Omental fat pad (tissue), 4 donors: ENCODE results near the gene CPHXL2. TPM values are rescaled to one million over a fixed set of nuclear protein-coding genes. Genes with fewer than 3 reads are reported as not detected.

Experiments used
- ATAC-seq: fragments of 150-250 bp; one replicate; pipeline ENCODE4 v1.9.1; 2016; ENCODE audit warnings: mild to moderate bottlenecking, moderate library complexity; ENCODE audit not compliant: low FRiP score
- DNase-seq: peaks from one replicate; pipeline ENCODE4 v3.0.0-alpha.2; 2019; ENCODE audit warnings: low spot score
- CTCF ChIP-seq, 3 donors: fragments of 450-650 bp; IDR thresholded peaks; one replicate each; pipeline ENCODE4 v1.5.1; 2016 to 2017; ENCODE audit warnings: antibody characterized with exemption in 3 of 3, mild to moderate bottlenecking in 3 of 3, moderate library complexity in 2 of 3
- total RNA-seq, 4 donors: library from RNA; depleted of rRNA; stranded (reverse); fragments of >200 nt; gene quantifications; one replicate each; pipeline ENCODE4 v1.1.0, GENCODE V29; 2016

The CPHXL2 gene
- total RNA-seq, 4 donors from 2014 or later: not detected

- ATAC-seq (peak; percentile 40), DNase-seq (no peak)
- no peak for TF ChIP-seq CTCF (IDR thresholded peaks at IDR 0.05)
Measured at GRCh38 chr16:75647112-75647491, 29.7 kb downstream of the CPHXL2 start.

- DNase-seq (no peak), ATAC-seq (no peak)
- TF ChIP-seq CTCF (IDR thresholded peaks at IDR 0.05): no peak
Measured at GRCh38 chr16:75644240-75645012, 32.4 kb downstream of the CPHXL2 start.

- TF ChIP-seq CTCF (IDR thresholded peaks at IDR 0.05): no peak
- no peak for ATAC-seq
Measured at GRCh38 chr16:75640598-75640997, 36.2 kb downstream of the CPHXL2 start.

GRCh38 chr16:75635036-75635435 is 41.8 kb downstream of the CPHXL2 start:
- no peak for TF ChIP-seq CTCF (IDR thresholded peaks at IDR 0.05)
- ATAC-seq: no peak
- DNase-seq: no peak

More at GRCh38 chr16:75640598-75640997, 36.2 kb downstream of the CPHXL2 start:
- DNase-seq: no peak

DNA sequence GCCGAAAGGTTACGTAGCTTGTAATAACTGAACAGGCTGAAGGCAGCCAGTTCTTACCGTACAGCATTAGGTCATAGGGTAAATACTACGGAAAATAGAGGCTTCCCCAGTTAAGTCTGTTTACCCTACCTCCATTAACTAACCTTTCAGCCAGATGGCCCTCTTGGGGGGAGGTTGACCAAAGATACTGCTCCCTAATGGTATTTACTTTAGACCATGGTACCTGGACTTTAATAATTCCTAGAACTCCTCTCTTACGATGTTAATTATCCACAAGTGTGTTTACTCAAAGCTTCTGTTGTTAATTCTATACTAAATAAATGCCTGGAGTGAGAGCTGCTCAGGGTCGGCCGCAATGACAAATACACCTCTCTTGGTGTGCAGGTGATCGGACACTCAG is 44.0 kb downstream of the CPHXL2 start:
- ATAC-seq (no peak), DNase-seq (no peak)
- no peak for TF ChIP-seq CTCF (IDR thresholded peaks at IDR 0.05)

DNA sequence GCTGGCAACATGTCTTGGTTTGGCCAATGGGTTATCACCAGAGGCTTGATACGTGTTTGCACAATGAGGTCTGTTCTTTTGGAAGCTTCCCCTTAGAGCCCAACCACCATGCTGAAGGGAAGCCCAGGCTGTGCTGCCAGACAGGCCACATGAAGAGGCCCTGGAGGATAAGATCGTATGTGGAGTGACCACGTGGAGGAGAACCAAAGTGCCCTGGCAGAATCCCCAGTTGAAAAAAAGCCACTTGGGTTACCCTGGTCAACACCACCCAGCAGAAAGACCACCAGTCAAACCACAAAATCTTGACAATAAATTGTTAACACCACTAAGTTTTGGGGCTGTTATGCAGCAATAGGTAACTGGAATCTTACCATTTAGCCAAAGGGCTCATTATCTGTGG is 46.8 kb downstream of the CPHXL2 start:
- no peak for TF ChIP-seq CTCF (IDR thresholded peaks at IDR 0.05)
- no peak for DNase-seq
- no peak for ATAC-seq

GRCh38 chr16:75629132-75629531 is 47.7 kb downstream of the CPHXL2 start:
- ATAC-seq: no peak
- DNase-seq: no peak
- TF ChIP-seq CTCF (IDR thresholded peaks at IDR 0.05): no peak
